Cardiac muscle cell (in vitro differentiated cells and primary cell): ENCODE data around the gene EEF1AKMT1. TPM values are rescaled to one million over a fixed set of nuclear protein-coding genes. Genes with fewer than 3 reads are reported as not detected.

ENCODE experiments used
- DNase-seq, 2 donors: peaks; one replicate each; pipeline versions ENCODE4 v3.0.0 to v3.0.0-alpha.2; 2010 to 2017; ENCODE audit warnings: low read depth in 1 of 2, low spot score in 1 of 2
- H3K27ac ChIP-seq: fragments of 200-600 bp; sonication (generic); 2 replicates; pipeline ENCODE4 v1.5.1; 2016
- H3K27me3 ChIP-seq: fragments of 200-600 bp; sonication (generic); 2 replicates; pipeline ENCODE4 v1.6.0; 2016; ENCODE audit warnings: control low read depth
- H3K36me3 ChIP-seq: fragments of 200-600 bp; sonication (generic); 2 replicates; pipeline ENCODE4 v1.5.1; 2016; ENCODE audit warnings: control low read depth
- H3K4me1 ChIP-seq: fragments of 200-600 bp; sonication (generic); 2 replicates; pipeline ENCODE4 v1.8.1; 2017; ENCODE audit warnings: low read depth, mild to moderate bottlenecking, mixed run types
- H3K4me3 ChIP-seq: fragments of 200-600 bp; sonication (generic); 2 replicates; pipeline ENCODE4 v1.5.1; 2016; ENCODE audit warnings: mild to moderate bottlenecking
- H3K9me3 ChIP-seq: fragments of 200-600 bp; sonication (generic); 2 replicates; pipeline ENCODE4 v1.5.1; 2017; ENCODE audit warnings: low read depth, mild to moderate bottlenecking, control low read depth
- polyA plus RNA-seq: library from polyadenylated mRNA; unstranded; fragments of >200 nt; fragmentation: Nextera tagmentation; extraction: Ambion mirVana; gene quantifications from 2 replicates; pipeline ENCODE4 v1.2.1, GENCODE V29; 2016
- total RNA-seq: library from RNA; depleted of rRNA; stranded (reverse); fragments of >200 nt; gene quantifications from 2 replicates; pipeline ENCODE4 v1.2.3, GENCODE V29; 2016
- TF ChIP-seq, protein P1 (sequence below): IDR thresholded peaks from 2 replicates; pipeline ENCODE4 v1.5.1; 2012; ENCODE audit warnings: low read depth, mild to moderate bottlenecking, low read length

The EEF1AKMT1 gene, protein sequence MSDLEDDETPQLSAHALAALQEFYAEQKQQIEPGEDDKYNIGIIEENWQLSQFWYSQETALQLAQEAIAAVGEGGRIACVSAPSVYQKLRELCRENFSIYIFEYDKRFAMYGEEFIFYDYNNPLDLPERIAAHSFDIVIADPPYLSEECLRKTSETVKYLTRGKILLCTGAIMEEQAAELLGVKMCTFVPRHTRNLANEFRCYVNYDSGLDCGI
- total RNA-seq = 4.2 and 7.2 TPM in 2 replicates
- polyA plus RNA-seq = 11.5 and 18.3 TPM in 2 replicates

DNA sequence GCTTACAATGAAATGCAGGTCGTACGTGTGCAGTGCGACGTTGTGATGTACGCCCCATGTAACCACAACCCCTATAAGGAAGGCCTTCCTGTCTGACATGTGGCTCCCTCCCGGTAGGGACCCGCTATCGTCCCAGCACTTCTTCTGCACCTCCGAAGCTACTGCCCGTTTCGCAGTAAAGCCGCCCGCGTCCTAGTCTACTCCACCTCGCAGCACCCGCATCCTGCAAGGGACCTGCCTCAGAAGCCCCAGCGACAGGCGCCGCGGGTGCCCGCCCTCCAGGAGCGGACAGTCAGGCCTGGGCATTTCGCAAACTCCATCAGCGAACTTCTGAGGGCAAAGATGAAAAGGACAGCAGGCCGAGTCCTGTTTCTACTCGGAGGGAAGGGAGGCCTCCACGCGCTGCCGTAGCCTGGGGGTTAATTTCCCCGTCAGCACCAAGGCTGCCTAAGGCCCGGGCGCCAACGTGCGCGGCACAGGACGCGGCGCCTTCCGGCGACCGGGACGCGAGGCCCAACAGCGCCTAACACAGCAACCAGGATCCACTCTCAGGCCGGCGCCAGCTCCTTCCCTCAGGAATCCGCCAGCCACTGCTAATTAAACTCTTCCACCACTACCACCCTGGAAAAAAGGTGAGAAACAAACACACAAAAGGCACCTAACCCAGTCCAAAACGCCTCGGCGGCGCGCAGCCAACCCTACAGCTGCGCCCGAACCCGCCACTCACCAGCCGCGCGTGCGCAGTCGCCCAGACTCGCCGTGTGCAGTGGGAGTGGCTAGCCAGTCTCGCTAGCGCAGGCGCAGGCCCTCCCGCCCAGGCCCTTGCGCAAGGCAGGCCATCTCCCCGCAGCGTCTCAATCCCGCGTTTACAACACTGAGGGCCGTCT is at the start of gene EEF1AKMT1:
Gene EEF1AKMT1 (minus strand): TSS at position 768 of the 887 bp plus-strand sequence. CDS start 16,363 bp downstream, outside the sequence.
- H3K9me3 ChIP-seq = no peaks in the 10 kb centered on the region
- no peaks in the 10 kb centered on the region for H3K27me3 ChIP-seq
- peaks cover 6% of the 10 kb centered on the region for H3K4me1 ChIP-seq
- H3K36me3 ChIP-seq = peaks cover 6% of the 10 kb centered on the region
- peak within 1 kb of the TSS; percentile 86 for H3K27ac ChIP-seq
- DNase-seq = peak; percentile 94 to 97
- peak within 1 kb of the TSS; percentile 27 for H3K4me3 ChIP-seq
- TF ChIP-seq, protein P1, sequence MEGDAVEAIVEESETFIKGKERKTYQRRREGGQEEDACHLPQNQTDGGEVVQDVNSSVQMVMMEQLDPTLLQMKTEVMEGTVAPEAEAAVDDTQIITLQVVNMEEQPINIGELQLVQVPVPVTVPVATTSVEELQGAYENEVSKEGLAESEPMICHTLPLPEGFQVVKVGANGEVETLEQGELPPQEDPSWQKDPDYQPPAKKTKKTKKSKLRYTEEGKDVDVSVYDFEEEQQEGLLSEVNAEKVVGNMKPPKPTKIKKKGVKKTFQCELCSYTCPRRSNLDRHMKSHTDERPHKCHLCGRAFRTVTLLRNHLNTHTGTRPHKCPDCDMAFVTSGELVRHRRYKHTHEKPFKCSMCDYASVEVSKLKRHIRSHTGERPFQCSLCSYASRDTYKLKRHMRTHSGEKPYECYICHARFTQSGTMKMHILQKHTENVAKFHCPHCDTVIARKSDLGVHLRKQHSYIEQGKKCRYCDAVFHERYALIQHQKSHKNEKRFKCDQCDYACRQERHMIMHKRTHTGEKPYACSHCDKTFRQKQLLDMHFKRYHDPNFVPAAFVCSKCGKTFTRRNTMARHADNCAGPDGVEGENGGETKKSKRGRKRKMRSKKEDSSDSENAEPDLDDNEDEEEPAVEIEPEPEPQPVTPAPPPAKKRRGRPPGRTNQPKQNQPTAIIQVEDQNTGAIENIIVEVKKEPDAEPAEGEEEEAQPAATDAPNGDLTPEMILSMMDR = no peak

- no peak overlapping the region for H3K4me3 ChIP-seq
- TF ChIP-seq, protein P1 = no peak
- no peaks in the 10 kb centered on the region for H3K27me3 ChIP-seq
- peaks cover 63% of the 10 kb centered on the region for H3K4me1 ChIP-seq
- H3K36me3 ChIP-seq = peaks cover 14% of the 10 kb centered on the region
- H3K27ac ChIP-seq = peak overlapping the region; percentile 92
- DNase-seq = no peak
- H3K9me3 ChIP-seq = no peaks in the 10 kb centered on the region
Observed at GRCh38 chr13:20823071-20823470, 49.3 kb upstream of the EEF1AKMT1 start.

GRCh38 chr13:20822406-20822805 is 48.6 kb upstream of the EEF1AKMT1 start:
- Histone ChIP-seq H3K27me3 (no peaks in the 10 kb centered on the region), H3K36me3 (peaks cover 14% of the 10 kb centered on the region), H3K27ac (peak overlapping the region; percentile 92), H3K4me1 (peaks cover 63% of the 10 kb centered on the region), H3K9me3 (no peaks in the 10 kb centered on the region), H3K4me3 (peak overlapping the region; percentile 71)
- DNase-seq = no peak
- TF ChIP-seq, protein P1 = no peak

GRCh38 chr13:20819715-20820114 is 46.0 kb upstream of the EEF1AKMT1 start:
- H3K4me3 ChIP-seq = peak overlapping the region; percentile 71
- H3K36me3 ChIP-seq = peaks cover 16% of the 10 kb centered on the region
- peak overlapping the region; percentile 92 for H3K27ac ChIP-seq
- H3K27me3 ChIP-seq = no peaks in the 10 kb centered on the region
- TF ChIP-seq, protein P1 = no peak
- peaks cover 62% of the 10 kb centered on the region for H3K4me1 ChIP-seq
- no peaks in the 10 kb centered on the region for H3K9me3 ChIP-seq
- DNase-seq = no peak

GRCh38 chr13:20815464-20815863 is 41.7 kb upstream of the EEF1AKMT1 start:
- peak overlapping the region; percentile 14 for H3K27ac ChIP-seq
- peak overlapping the region; percentile 71 for H3K4me3 ChIP-seq
- TF ChIP-seq, protein P1 = no peak
- H3K36me3 ChIP-seq = peaks cover 17% of the 10 kb centered on the region
- H3K27me3 ChIP-seq = no peaks in the 10 kb centered on the region
- H3K4me1 ChIP-seq = peaks cover 75% of the 10 kb centered on the region
- no peak for DNase-seq
- no peaks in the 10 kb centered on the region for H3K9me3 ChIP-seq
